Measurements from ENCODE around the gene ITGA3.

Gene ITGA3

DNA sequence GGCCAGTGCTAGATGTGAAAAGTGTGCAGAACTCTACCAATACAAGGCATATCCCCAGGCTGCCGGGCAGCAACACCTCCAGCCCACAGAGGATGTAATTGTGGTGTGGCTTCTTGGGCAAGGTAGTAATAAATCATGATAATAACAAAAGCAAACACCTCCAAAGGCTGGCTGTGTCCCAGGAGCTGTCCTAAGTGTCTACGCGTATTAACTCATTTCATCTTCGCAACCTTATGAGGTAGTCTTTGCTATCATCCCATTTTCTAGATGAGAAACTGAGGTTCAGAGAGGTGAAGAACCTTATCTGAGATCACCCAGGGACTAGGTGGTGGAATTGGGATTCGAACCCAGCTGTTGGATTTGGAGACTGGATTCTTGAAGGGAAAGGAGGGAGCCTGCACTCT is 44.6 kb downstream of the ITGA3 start:
- Histone ChIP-seq H3K4me1 (ENCODE audit: control insufficient read depth, insufficient read depth, low read length) (0 out of 2 replicates have a peak, but pooled peaks cover 2% of the 10 kb centered on the region), H3K9me3 (ENCODE audit: control insufficient read depth, insufficient read depth, low read length) (no peaks in the 10 kb centered on the region), H3K27ac (ENCODE audit: low read length) (no peak overlapping the region), H3K27me3 (ENCODE audit: control insufficient read depth, insufficient read depth, low read length) (no peaks in the 10 kb centered on the region), H3K4me3 (ENCODE audit: low read length) (no peak overlapping the region), H3K36me3 (ENCODE audit: control insufficient read depth, insufficient read depth, low read length) (no peaks in the 10 kb centered on the region)
- no peak for DNase-seq (ENCODE audit: low read depth, low spot score)
- no CpG with 5 or more reads among the region's 5 CpGs for WGBS (ENCODE audit: insufficient coverage, insufficient read length)

- Histone ChIP-seq H3K36me3 (ENCODE audit: control insufficient read depth, insufficient read depth, low read length) (no peaks in the 10 kb centered on the region), H3K9me3 (ENCODE audit: control insufficient read depth, insufficient read depth, low read length) (no peaks in the 10 kb centered on the region), H3K4me3 (ENCODE audit: low read length) (no peak overlapping the region), H3K4me1 (ENCODE audit: control insufficient read depth, insufficient read depth, low read length) (0 out of 2 replicates have a peak, but pooled peaks cover 2% of the 10 kb centered on the region), H3K27me3 (ENCODE audit: control insufficient read depth, insufficient read depth, low read length) (no peaks in the 10 kb centered on the region), H3K27ac (ENCODE audit: low read length) (no peak overlapping the region)
- WGBS (ENCODE audit: insufficient coverage, insufficient read length), result no CpG with 5 or more reads among the region's 15 CpGs
- DNase-seq (ENCODE audit: low read depth, low spot score), result no peak
Observed at GRCh38 chr17:50100921-50101345, 45.0 kb downstream of the ITGA3 start.

DNA sequence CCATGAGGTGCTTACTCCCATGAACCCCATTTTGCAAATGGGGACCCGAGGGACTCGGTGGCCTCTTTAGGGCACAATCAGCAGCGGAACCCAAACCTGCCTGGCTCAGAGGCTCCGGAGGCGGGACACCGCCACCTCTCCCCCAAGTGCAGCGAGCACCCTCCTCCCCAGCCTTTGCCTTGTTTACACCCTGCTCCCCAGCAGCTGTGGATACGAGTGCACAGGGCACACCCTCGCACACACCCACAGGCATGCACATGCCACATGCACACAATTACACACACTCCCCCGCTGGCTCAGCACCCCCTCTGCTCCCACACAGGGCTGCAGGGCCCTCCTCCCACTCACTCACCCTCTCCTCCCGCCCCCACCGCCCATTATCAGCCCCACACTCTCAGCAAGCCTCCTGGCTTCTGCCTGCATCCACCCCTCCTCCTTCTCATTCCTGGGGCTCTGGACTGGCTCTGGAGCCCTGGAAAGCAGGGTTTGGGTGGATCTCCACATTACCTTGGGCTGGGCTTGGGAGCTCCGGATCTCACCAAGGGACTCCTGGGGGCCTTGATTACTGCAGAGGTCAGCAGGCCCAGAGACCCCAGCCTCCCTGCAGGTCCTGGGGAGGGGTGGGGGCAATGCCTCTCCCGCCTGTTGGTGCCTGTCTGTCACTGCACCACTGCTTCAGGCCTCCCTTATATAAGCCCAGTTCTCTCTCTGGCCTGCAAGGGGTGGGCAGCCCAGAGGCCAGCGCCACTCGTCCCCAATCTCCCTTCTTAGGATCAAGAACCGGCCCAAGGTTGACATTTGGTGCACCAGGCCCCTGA is 45.6 kb downstream of the ITGA3 start:
- H3K4me1 ChIP-seq (ENCODE audit: control insufficient read depth, insufficient read depth, low read length), result 0 out of 2 replicates have a peak, but pooled peaks cover 2% of the 10 kb centered on the region
- no peaks in the 10 kb centered on the region for H3K27me3 ChIP-seq (ENCODE audit: control insufficient read depth, insufficient read depth, low read length)
- H3K9me3 ChIP-seq (ENCODE audit: control insufficient read depth, insufficient read depth, low read length), result no peaks in the 10 kb centered on the region
- no peaks in the 10 kb centered on the region for H3K36me3 ChIP-seq (ENCODE audit: control insufficient read depth, insufficient read depth, low read length)
- no peak overlapping the region for H3K4me3 ChIP-seq (ENCODE audit: low read length)
- no CpG with 5 or more reads among the region's 17 CpGs for WGBS (ENCODE audit: insufficient coverage, insufficient read length)
- DNase-seq (ENCODE audit: low read depth, low spot score), result no peak
- no peak overlapping the region for H3K27ac ChIP-seq (ENCODE audit: low read length)

GRCh38 chr17:50102164-50102991 is 46.5 kb downstream of the ITGA3 start:
- DNase-seq (ENCODE audit: low read depth, low spot score), result no peak
- H3K36me3 ChIP-seq (ENCODE audit: control insufficient read depth, insufficient read depth, low read length), result no peaks in the 10 kb centered on the region
- 0 out of 2 replicates have a peak, but pooled peaks cover 2% of the 10 kb centered on the region for H3K4me1 ChIP-seq (ENCODE audit: control insufficient read depth, insufficient read depth, low read length)
- no peaks in the 10 kb centered on the region for H3K9me3 ChIP-seq (ENCODE audit: control insufficient read depth, insufficient read depth, low read length)
- H3K27ac ChIP-seq (ENCODE audit: low read length), result no peak overlapping the region
- no peaks in the 10 kb centered on the region for H3K27me3 ChIP-seq (ENCODE audit: control insufficient read depth, insufficient read depth, low read length)
- no CpG with 5 or more reads among the region's 15 CpGs for WGBS (ENCODE audit: insufficient coverage, insufficient read length)
- H3K4me3 ChIP-seq (ENCODE audit: low read length), result no peak overlapping the region

GRCh38 chr17:50103252-50103651 is 47.3 kb downstream of the ITGA3 start:
- no CpG with 5 or more reads among the region's 2 CpGs for WGBS (ENCODE audit: insufficient coverage, insufficient read length)
- DNase-seq (ENCODE audit: low read depth, low spot score), result no peak
- no peaks in the 10 kb centered on the region for H3K9me3 ChIP-seq (ENCODE audit: control insufficient read depth, insufficient read depth, low read length)
- H3K4me1 ChIP-seq (ENCODE audit: control insufficient read depth, insufficient read depth, low read length), result 0 out of 2 replicates have a peak, but pooled peaks cover 2% of the 10 kb centered on the region
- H3K27me3 ChIP-seq (ENCODE audit: control insufficient read depth, insufficient read depth, low read length), result no peaks in the 10 kb centered on the region
- H3K4me3 ChIP-seq (ENCODE audit: low read length), result no peak overlapping the region
- no peaks in the 10 kb centered on the region for H3K36me3 ChIP-seq (ENCODE audit: control insufficient read depth, insufficient read depth, low read length)
- H3K27ac ChIP-seq (ENCODE audit: low read length), result no peak overlapping the region

DNA sequence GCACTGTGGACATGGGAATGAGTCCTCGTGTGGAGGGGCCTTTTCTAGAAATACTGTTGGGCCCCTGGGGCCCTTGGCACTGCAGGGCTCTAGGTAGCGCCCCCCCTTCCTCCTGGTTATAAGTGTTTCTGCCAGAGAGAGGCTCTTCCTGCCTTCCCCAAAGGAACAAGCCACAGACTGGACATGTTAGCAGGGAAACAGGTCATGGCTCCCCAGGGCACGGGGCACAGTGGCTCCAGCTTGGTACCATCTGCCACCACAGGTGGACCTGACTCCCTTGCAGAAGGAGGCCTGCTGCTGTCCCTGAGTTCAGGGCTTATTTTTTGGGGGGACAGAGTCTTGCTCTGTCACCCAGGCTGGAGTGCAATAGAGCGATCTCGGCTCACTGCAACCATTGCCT is 48.0 kb downstream of the ITGA3 start:
- H3K4me1 ChIP-seq (ENCODE audit: control insufficient read depth, insufficient read depth, low read length), result 0 out of 2 replicates have a peak, but pooled peaks cover 2% of the 10 kb centered on the region
- WGBS (ENCODE audit: insufficient coverage, insufficient read length), result no CpG with 5 or more reads among the region's 5 CpGs
- no peak overlapping the region for H3K27ac ChIP-seq (ENCODE audit: low read length)
- no peak for DNase-seq (ENCODE audit: low read depth, low spot score)
- H3K27me3 ChIP-seq (ENCODE audit: control insufficient read depth, insufficient read depth, low read length), result no peaks in the 10 kb centered on the region
- no peaks in the 10 kb centered on the region for H3K36me3 ChIP-seq (ENCODE audit: control insufficient read depth, insufficient read depth, low read length)
- H3K4me3 ChIP-seq (ENCODE audit: low read length), result no peak overlapping the region
- no peaks in the 10 kb centered on the region for H3K9me3 ChIP-seq (ENCODE audit: control insufficient read depth, insufficient read depth, low read length)

DNA sequence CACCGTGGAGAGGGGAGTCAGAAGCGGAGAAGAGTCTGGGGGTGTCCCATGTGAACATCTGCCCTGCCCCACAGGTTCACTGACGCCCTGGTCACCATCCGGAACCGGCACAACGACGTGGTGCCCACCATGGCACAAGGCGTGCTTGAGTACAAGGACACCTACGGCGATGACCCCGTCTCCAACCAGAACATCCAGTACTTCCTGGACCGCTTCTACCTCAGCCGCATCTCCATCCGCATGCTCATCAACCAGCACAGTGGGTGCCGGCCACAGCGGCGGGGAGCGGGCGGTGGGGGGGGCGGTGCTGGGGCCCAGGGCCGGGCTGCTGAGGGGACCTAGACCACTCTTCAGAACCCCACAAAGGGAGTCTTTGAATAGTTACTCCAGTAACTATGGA is 49.9 kb downstream of the ITGA3 start:
- 0 out of 2 replicates have a peak, but pooled peaks cover 2% of the 10 kb centered on the region for H3K4me1 ChIP-seq (ENCODE audit: control insufficient read depth, insufficient read depth, low read length)
- no peaks in the 10 kb centered on the region for H3K27me3 ChIP-seq (ENCODE audit: control insufficient read depth, insufficient read depth, low read length)
- H3K4me3 ChIP-seq (ENCODE audit: low read length), result no peak overlapping the region
- no peaks in the 10 kb centered on the region for H3K9me3 ChIP-seq (ENCODE audit: control insufficient read depth, insufficient read depth, low read length)
- WGBS (ENCODE audit: insufficient coverage, insufficient read length), result no CpG with 5 or more reads among the region's 21 CpGs
- DNase-seq (ENCODE audit: low read depth, low spot score), result no peak
- no peaks in the 10 kb centered on the region; the same call in 1 of the 2 replicates for H3K36me3 ChIP-seq (ENCODE audit: control insufficient read depth, insufficient read depth, low read length)
- no peak overlapping the region for H3K27ac ChIP-seq (ENCODE audit: low read length)

DNA sequence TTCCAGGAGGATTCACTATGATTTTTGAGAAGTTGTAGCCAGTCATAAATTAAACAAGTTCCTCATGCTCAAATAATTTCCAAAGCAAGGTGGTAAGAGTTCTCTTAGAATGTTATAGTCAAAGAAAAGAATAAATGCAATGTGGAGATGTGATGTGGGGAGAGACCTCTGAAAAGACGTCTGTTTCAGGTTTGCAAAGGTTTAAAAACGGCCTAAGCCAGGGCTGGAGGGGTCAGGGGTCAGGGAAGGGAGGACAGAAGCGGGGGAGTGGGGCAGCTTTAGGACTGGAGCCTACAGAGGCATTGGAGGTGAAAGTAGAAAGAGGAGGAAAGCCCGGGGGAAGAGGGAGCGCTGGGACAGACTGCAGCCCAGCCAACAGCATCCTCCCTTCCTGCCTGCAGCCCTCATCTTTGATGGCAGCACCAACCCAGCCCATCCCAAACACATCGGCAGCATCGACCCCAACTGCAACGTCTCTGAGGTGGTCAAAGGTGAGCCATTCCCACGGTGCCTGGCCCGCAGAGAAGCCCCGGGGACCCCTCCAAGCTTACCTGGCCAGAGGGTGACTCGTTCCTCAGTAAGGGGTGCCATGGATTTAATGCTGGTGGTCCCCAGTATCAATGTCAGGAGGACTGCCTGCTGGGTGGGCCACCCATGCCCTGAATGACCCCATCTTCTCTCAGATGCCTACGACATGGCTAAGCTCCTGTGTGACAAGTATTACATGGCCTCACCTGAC is 50.7 kb downstream of the ITGA3 start:
- Histone ChIP-seq H3K9me3 (ENCODE audit: control insufficient read depth, insufficient read depth, low read length) (no peaks in the 10 kb centered on the region), H3K27me3 (ENCODE audit: control insufficient read depth, insufficient read depth, low read length) (no peaks in the 10 kb centered on the region), H3K36me3 (ENCODE audit: control insufficient read depth, insufficient read depth, low read length) (no peaks in the 10 kb centered on the region; the same call in 1 of the 2 replicates), H3K4me1 (ENCODE audit: control insufficient read depth, insufficient read depth, low read length) (no peaks in the 10 kb centered on the region), H3K27ac (ENCODE audit: low read length) (no peak overlapping the region), H3K4me3 (ENCODE audit: low read length) (no peak overlapping the region)
- WGBS (ENCODE audit: insufficient coverage, insufficient read length), result no CpG with 5 or more reads among the region's 13 CpGs
- no peak for DNase-seq (ENCODE audit: low read depth, low spot score)

- no peaks in the 10 kb centered on the region for H3K27me3 ChIP-seq (ENCODE audit: control insufficient read depth, insufficient read depth, low read length)
- no peak overlapping the region for H3K27ac ChIP-seq (ENCODE audit: low read length)
- no peak overlapping the region for H3K4me3 ChIP-seq (ENCODE audit: low read length)
- WGBS (ENCODE audit: insufficient coverage, insufficient read length), result no CpG with 5 or more reads among the region's 10 CpGs
- no peaks in the 10 kb centered on the region; the same call in 1 of the 2 replicates for H3K36me3 ChIP-seq (ENCODE audit: control insufficient read depth, insufficient read depth, low read length)
- peaks cover 2% of the 10 kb centered on the region; the same call in 1 of the 2 replicates for H3K4me1 ChIP-seq (ENCODE audit: control insufficient read depth, insufficient read depth, low read length)
- DNase-seq (ENCODE audit: low read depth, low spot score), result no peak
- no peaks in the 10 kb centered on the region for H3K9me3 ChIP-seq (ENCODE audit: control insufficient read depth, insufficient read depth, low read length)
Observed at GRCh38 chr17:50107790-50108414, 52.0 kb downstream of the ITGA3 start.
